SK-MEL-5 (cell line): ENCODE measurements around the gene CD300A. TPM values are rescaled to one million over a fixed set of nuclear protein-coding genes. Genes with fewer than 3 reads are reported as not detected.
A peak's percentile ranks its signal among the peaks of the same experiment; 100 is the strongest.

Experiments used
- DNase-seq: peaks from one replicate; pipeline ENCODE4 v3.0.0-alpha.2; 2016; ENCODE audit warnings: low read depth, low spot score
- in situ Hi-C: cut with HindIII; loops from 2 replicates; pipeline ENCODE4 v1.10.0; 2016; ENCODE audit warnings: low sequenced_read_pairs, high pct_unique_total_duplicates, low pct_unique_long_range_greater_than_20kb
- total RNA-seq: library from RNA; depleted of rRNA; stranded (reverse); fragments of >200 nt; shearing (Covaris generic); gene quantifications from 2 replicates; pipeline ENCODE4 v1.2.3, GENCODE V29; 2014

Gene CD300A
- total RNA-seq, 1 experiment from 2014 or later = not detected

- no peak for DNase-seq
- in situ Hi-C loops = no loop called here
Observed at GRCh38 chr17:74451557-74451956, 14.9 kb upstream of the CD300A start.

- no peak for DNase-seq
- in situ Hi-C loops = no loop called here
Observed at GRCh38 chr17:74452033-74452840, 14.2 kb upstream of the CD300A start.

- no peak for DNase-seq
- in situ Hi-C loops = no loop called here
Observed at GRCh38 chr17:74452841-74453661, 13.4 kb upstream of the CD300A start.

GRCh38 chr17:74453665-74454196, 12.7 kb upstream of the CD300A start:
- in situ Hi-C loops = no loop called here
- peak; percentile 86 for DNase-seq

GRCh38 chr17:74454197-74455024, 12.0 kb upstream of the CD300A start:
- no peak for DNase-seq
- in situ Hi-C loops = no loop called here

GRCh38 chr17:74455025-74455545, 11.3 kb upstream of the CD300A start:
- in situ Hi-C loops = no loop called here
- DNase-seq = no peak

- in situ Hi-C loops = no loop called here
- no peak for DNase-seq
Observed at GRCh38 chr17:74455821-74456220, 10.6 kb upstream of the CD300A start.

GRCh38 chr17:74457146-74457819, 9.2 kb upstream of the CD300A start:
- in situ Hi-C loops = no loop called here
- peak; percentile 86 for DNase-seq

- no peak for DNase-seq
- in situ Hi-C loops = no loop called here
Observed at GRCh38 chr17:74457820-74458166, 8.6 kb upstream of the CD300A start.

- DNase-seq = no peak
- in situ Hi-C loops = no loop called here
Observed at GRCh38 chr17:74458835-74459234, 7.6 kb upstream of the CD300A start.

- in situ Hi-C loops = no loop called here
- DNase-seq = no peak
Observed at GRCh38 chr17:74459622-74460021, 6.8 kb upstream of the CD300A start.

GRCh38 chr17:74460241-74460640, 6.2 kb upstream of the CD300A start:
- no peak for DNase-seq
- in situ Hi-C loops = no loop called here

- in situ Hi-C loops = no loop called here
- no peak for DNase-seq
Observed at GRCh38 chr17:74460996-74461395, 5.4 kb upstream of the CD300A start.

- in situ Hi-C loops = no loop called here
- DNase-seq = no peak
Observed at GRCh38 chr17:74461611-74462010, 4.8 kb upstream of the CD300A start.

GRCh38 chr17:74464730-74465377, 1.6 kb upstream of the CD300A start:
- no peak for DNase-seq
- in situ Hi-C loops = no loop called here

GRCh38 chr17:74465378-74466110, 890 bp upstream of the CD300A start:
- in situ Hi-C loops = no loop called here
- no peak for DNase-seq
